Measurements from ENCODE around the gene TMEM53.

TMEM53 gene

GRCh38 chr1:44698138-44698537 lies 23.9 kb upstream of the TMEM53 start:
- no peak for DNase-seq (ENCODE audit: low read depth in 3 of 3)

GRCh38 chr1:44696789-44697345 lies 22.6 kb upstream of the TMEM53 start:
- no peak for DNase-seq (ENCODE audit: low read depth in 3 of 3)

- DNase-seq (ENCODE audit: low read depth in 3 of 3): no peak
Measured at GRCh38 chr1:44696101-44696500, 21.8 kb upstream of the TMEM53 start.

GRCh38 chr1:44695671-44696070 lies 21.4 kb upstream of the TMEM53 start:
- no peak for DNase-seq (ENCODE audit: low read depth in 3 of 3)

- no peak for DNase-seq (ENCODE audit: low read depth in 3 of 3)
Measured at GRCh38 chr1:44694863-44695478, 20.7 kb upstream of the TMEM53 start.

GRCh38 chr1:44693900-44694299 lies 19.6 kb upstream of the TMEM53 start:
- DNase-seq (ENCODE audit: low read depth in 3 of 3): no peak

- no peak for DNase-seq (ENCODE audit: low read depth in 3 of 3)
Measured at GRCh38 chr1:44693159-44693558, 18.9 kb upstream of the TMEM53 start.

GRCh38 chr1:44689447-44689765 lies 15.1 kb upstream of the TMEM53 start:
- no peak for DNase-seq (ENCODE audit: low read depth in 3 of 3)

GRCh38 chr1:44688760-44689446 lies 14.6 kb upstream of the TMEM53 start:
- DNase-seq (ENCODE audit: low read depth in 3 of 3): no peak

GRCh38 chr1:44685881-44686280 lies 11.6 kb upstream of the TMEM53 start:
- DNase-seq (ENCODE audit: low read depth in 3 of 3): no peak

GRCh38 chr1:44685218-44685617 lies 10.9 kb upstream of the TMEM53 start:
- no peak for DNase-seq (ENCODE audit: low read depth in 3 of 3)

GRCh38 chr1:44684525-44684924 lies 10.2 kb upstream of the TMEM53 start:
- DNase-seq (ENCODE audit: low read depth in 3 of 3): no peak

GRCh38 chr1:44682883-44683265 lies 8.6 kb upstream of the TMEM53 start:
- no peak for DNase-seq (ENCODE audit: low read depth in 3 of 3)

GRCh38 chr1:44681905-44682882 lies 7.9 kb upstream of the TMEM53 start:
- no peak for DNase-seq (ENCODE audit: low read depth in 3 of 3)

- DNase-seq (ENCODE audit: low read depth in 3 of 3): no peak
Measured at GRCh38 chr1:44679468-44679867, 5.2 kb upstream of the TMEM53 start.

- DNase-seq (ENCODE audit: low read depth in 3 of 3): no peak
Measured at GRCh38 chr1:44678626-44679025, 4.3 kb upstream of the TMEM53 start.

- no peak for DNase-seq (ENCODE audit: low read depth in 3 of 3)
Measured at GRCh38 chr1:44678120-44678519, 3.8 kb upstream of the TMEM53 start.

- no peak for DNase-seq (ENCODE audit: low read depth in 3 of 3)
Measured at GRCh38 chr1:44677201-44677766, 3.0 kb upstream of the TMEM53 start.

GRCh38 chr1:44676484-44677200 lies 2.4 kb upstream of the TMEM53 start:
- DNase-seq (ENCODE audit: low read depth in 3 of 3): no peak

GRCh38 chr1:44675186-44675585 lies 905 bp upstream of the TMEM53 start:
- no peak for DNase-seq (ENCODE audit: low read depth in 3 of 3)

- no peak for DNase-seq (ENCODE audit: low read depth in 3 of 3)
Measured at GRCh38 chr1:44673675-44674112, 587 bp downstream of the TMEM53 start.

Measured in stimulated activated CD4-positive, alpha-beta T cell treated with anti-CD3 and anti-CD28 coated beads, TNF-alpha, amount 100 ng/mL, for 4 hours (primary cell).